CD1c-positive myeloid dendritic cell (primary cell): ENCODE results near the gene DOCK9.

Experiments
- DNase-seq: peaks from one replicate; pipeline ENCODE4 v3.0.0-alpha.2; 2016; ENCODE audit errors: extremely low spot score

DOCK9 gene

GRCh38 chr13:98976941-98977340 is 923 bp downstream of the DOCK9 start:
- no peak for DNase-seq

- DNase-seq, result no peak
These were observed 1.5 kb downstream of the DOCK9 start for GRCh38 chr13:98976338-98976737.

- no peak for DNase-seq
These were observed 2.0 kb downstream of the DOCK9 start for GRCh38 chr13:98975822-98976261.

GRCh38 chr13:98974053-98974452 is 3.8 kb downstream of the DOCK9 start:
- no peak for DNase-seq

GRCh38 chr13:98972627-98973026 is 5.2 kb downstream of the DOCK9 start:
- DNase-seq, result no peak

- DNase-seq, result no peak
These were observed 5.8 kb downstream of the DOCK9 start for GRCh38 chr13:98972059-98972458.

GRCh38 chr13:98970330-98970729 is 7.5 kb downstream of the DOCK9 start:
- DNase-seq, result no peak

GRCh38 chr13:98967491-98967890 is 10.4 kb downstream of the DOCK9 start:
- no peak for DNase-seq

- DNase-seq, result no peak
These were observed 11.8 kb downstream of the DOCK9 start for GRCh38 chr13:98966019-98966418.

- no peak for DNase-seq
These were observed 12.5 kb downstream of the DOCK9 start for GRCh38 chr13:98965325-98965724.

GRCh38 chr13:98963917-98964316 is 13.9 kb downstream of the DOCK9 start:
- DNase-seq, result no peak

- no peak for DNase-seq
These were observed 14.8 kb downstream of the DOCK9 start for GRCh38 chr13:98962901-98963590.

- DNase-seq, result no peak
These were observed 16.3 kb downstream of the DOCK9 start for GRCh38 chr13:98961503-98962105.

- no peak for DNase-seq
These were observed 17.0 kb downstream of the DOCK9 start for GRCh38 chr13:98960606-98961502.

- no peak for DNase-seq
These were observed 17.9 kb downstream of the DOCK9 start for GRCh38 chr13:98959786-98960605.

- no peak for DNase-seq
These were observed 18.6 kb downstream of the DOCK9 start for GRCh38 chr13:98959291-98959690.

GRCh38 chr13:98958443-98958794 is 19.4 kb downstream of the DOCK9 start:
- DNase-seq, result no peak

GRCh38 chr13:98957731-98958442 is 20.0 kb downstream of the DOCK9 start:
- no peak for DNase-seq

GRCh38 chr13:98955336-98955735 is 22.5 kb downstream of the DOCK9 start:
- no peak for DNase-seq

GRCh38 chr13:98954313-98954712 is 23.6 kb downstream of the DOCK9 start:
- DNase-seq, result no peak

- DNase-seq, result no peak
These were observed 26.6 kb downstream of the DOCK9 start for GRCh38 chr13:98951266-98951665.
